ENCODE data around the gene COL6A2. TPM values are rescaled to one million over a fixed set of nuclear protein-coding genes. Genes with fewer than 3 reads are reported as not detected.

COL6A2 gene
- total RNA-seq (2013), result 0.31 TPM
- polyA plus RNA-seq (under 1 TPM in 1 of 3 donors, not detected in 2; 0.01 TPM), polyA minus RNA-seq (not detected in 2 replicates), total RNA-seq (0 to 0.86 (median 0.05) reads per million in 11 experiments)

- H3K4me3 Mint-ChIP-seq, result peak within 1 kb of the TSS in 1 of 2 donors; percentile 70
- WGBS (ENCODE audit: insufficient coverage), result 9% methylated on average over 68 of the region's 83 CpGs
- peak in 1 of 3 donors; percentile 1 for DNase-seq
- no peaks in the 10 kb centered on the region for H3K79me2 ChIP-seq (ENCODE audit: insufficient read depth, low read length)
- H3K4me3 ChIP-seq (replicated peaks in 1 of 3; ENCODE audit: low read depth in 2 of 3, low read length in 3 of 3), result peak within 1 kb of the TSS in 1 of 3 experiments; percentile 34
- H3K4me1 Mint-ChIP-seq, result no peaks in the 10 kb centered on the region
- H3K27me3 ChIP-seq (ENCODE audit: control insufficient read depth in 2 of 2, insufficient read depth in 2 of 2, low read length in 2 of 2), result peaks cover 11 to 45% of the 10 kb centered on the region in 2 donors
- peak within 1 kb of the TSS; percentile 13 for H2AFZ ChIP-seq (ENCODE audit: insufficient read depth, low read depth, low read length, poor library complexity, severe bottlenecking)
- no peak within 1 kb of the TSS for H3K27ac ChIP-seq (ENCODE audit: low read depth in 1 of 2, low read length in 2 of 2)
- H3K4me1 ChIP-seq (ENCODE audit: control insufficient read depth in 1 of 2, insufficient read depth in 2 of 2, low read length in 2 of 2), result no peaks in the 10 kb centered on the region
- H3K4me2 ChIP-seq (replicated peaks; ENCODE audit: extremely low read depth, low read length, poor library complexity, severe bottlenecking), result peak within 1 kb of the TSS; percentile 42
- peaks cover 3 to 23% (median 15%) of the 10 kb centered on the region in 7 donors for H3K9me3 Mint-ChIP-seq
- H3K9ac ChIP-seq (ENCODE audit: insufficient read depth, low read length, poor library complexity, severe bottlenecking), result no peak within 1 kb of the TSS
- no peak for TF ChIP-seq CTCF (IDR thresholded peaks at IDR 0.05)
- intact Hi-C loops (cut with micrococcal nuclease), result no loop called here
- H3K36me3 Mint-ChIP-seq, result no peaks in the 10 kb centered on the region
- peaks cover 40 to 56% (median 49%) of the 10 kb centered on the region in 3 donors for H3K27me3 Mint-ChIP-seq (ENCODE audit: low read depth in 3 of 3)
- no peaks in the 10 kb centered on the region for H3K36me3 ChIP-seq (replicated peaks in 1 of 2; ENCODE audit: control insufficient read depth in 1 of 2, insufficient read depth in 2 of 2, low read length in 2 of 2)
- H3K27ac Mint-ChIP-seq, result no peak within 1 kb of the TSS
- H3K9me3 ChIP-seq (replicated peaks in 1 of 2; ENCODE audit: control insufficient read depth in 1 of 2, insufficient read depth in 1 of 2, low read length in 2 of 2), result peaks cover 0 to 8% of the 10 kb centered on the region in 2 donors
- no peaks in the 10 kb centered on the region for H4K20me1 ChIP-seq (ENCODE audit: insufficient read depth, low read length)
Measured at GRCh38 chr21:46097336-46098293, at the start of gene COL6A2. TSS of gene COL6A2 (plus strand) at chr21:46098112.

DNA sequence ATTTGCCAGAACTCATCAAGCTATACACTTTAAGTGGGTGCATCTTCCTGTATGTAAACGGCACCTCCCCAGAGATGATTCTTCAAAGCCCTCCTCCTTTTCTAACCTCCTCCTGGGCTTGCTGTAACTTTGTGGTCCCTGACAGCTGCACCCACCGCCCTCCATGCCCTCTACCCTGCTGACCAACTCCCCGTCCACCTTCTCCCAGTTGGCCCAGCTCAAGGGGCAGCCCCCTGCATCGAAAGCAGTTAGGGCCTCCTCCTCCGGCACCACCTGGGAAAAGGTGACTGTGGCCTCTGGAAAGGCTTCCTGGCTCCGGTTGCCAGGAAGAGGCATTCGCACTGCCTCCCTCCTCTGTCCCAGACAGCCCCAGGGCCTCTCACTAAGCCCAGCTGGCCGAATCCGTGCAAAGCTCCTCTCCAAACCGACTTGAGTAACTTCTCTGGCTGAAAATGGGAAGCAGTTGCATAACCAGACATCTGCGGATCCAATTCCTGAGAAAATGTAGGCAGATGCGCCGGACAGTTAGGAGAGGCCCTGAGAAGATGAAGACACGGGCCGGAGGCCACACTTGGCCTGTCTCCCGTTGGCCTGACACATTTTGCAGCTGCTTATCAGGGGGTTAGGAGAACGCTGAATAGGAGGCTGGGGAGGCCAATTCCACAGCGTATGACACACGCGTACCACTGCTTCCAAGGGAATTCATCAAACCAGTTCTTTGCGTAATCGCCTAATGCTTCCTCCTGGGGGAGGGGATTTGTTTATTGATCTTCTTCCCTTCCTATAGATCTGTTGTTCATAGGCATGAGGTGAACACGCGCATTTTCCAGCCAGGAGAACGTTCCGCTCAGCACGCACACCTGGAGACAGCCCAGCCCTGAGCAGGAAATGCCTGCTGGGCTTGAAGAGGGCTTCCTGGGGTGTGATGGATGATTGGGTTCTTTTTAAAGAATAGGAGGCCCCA is 48.7 kb upstream of the COL6A2 start:
- H3K4me1 Mint-ChIP-seq, result no peaks in the 10 kb centered on the region
- H3K79me2 ChIP-seq (ENCODE audit: insufficient read depth, low read length), result no peaks in the 10 kb centered on the region
- H3K27ac Mint-ChIP-seq, result no peak overlapping the region
- no peak for DNase-seq
- no peak overlapping the region for H3K4me3 Mint-ChIP-seq
- H3K4me2 ChIP-seq (replicated peaks; ENCODE audit: extremely low read depth, low read length, poor library complexity, severe bottlenecking), result no peak overlapping the region
- H3K9me3 ChIP-seq (replicated peaks in 1 of 2; ENCODE audit: control insufficient read depth in 1 of 2, insufficient read depth in 1 of 2, low read length in 2 of 2), result peaks cover 12 to 16% of the 10 kb centered on the region in 2 donors
- no peak overlapping the region for H3K27ac ChIP-seq (ENCODE audit: low read depth in 1 of 2, low read length in 2 of 2)
- H3K36me3 Mint-ChIP-seq, result no peaks in the 10 kb centered on the region
- peaks cover 0 to 17% (median 5%) of the 10 kb centered on the region in 7 donors for H3K9me3 Mint-ChIP-seq
- no peaks in the 10 kb centered on the region for H3K36me3 ChIP-seq (replicated peaks in 1 of 2; ENCODE audit: control insufficient read depth in 1 of 2, insufficient read depth in 2 of 2, low read length in 2 of 2)
- no peaks in the 10 kb centered on the region for H3K4me1 ChIP-seq (ENCODE audit: control insufficient read depth in 1 of 2, insufficient read depth in 2 of 2, low read length in 2 of 2)
- no peaks in the 10 kb centered on the region for H3K27me3 ChIP-seq (ENCODE audit: control insufficient read depth in 2 of 2, insufficient read depth in 2 of 2, low read length in 2 of 2)
- H3K9ac ChIP-seq (ENCODE audit: insufficient read depth, low read length, poor library complexity, severe bottlenecking), result no peak overlapping the region
- no peak for TF ChIP-seq CTCF (IDR thresholded peaks at IDR 0.05)
- WGBS (ENCODE audit: insufficient coverage), result 90% methylated on average over 21 of the region's 27 CpGs
- H4K20me1 ChIP-seq (ENCODE audit: insufficient read depth, low read length), result no peaks in the 10 kb centered on the region
- intact Hi-C loops (cut with micrococcal nuclease), result no loop called here
- H2AFZ ChIP-seq (ENCODE audit: insufficient read depth, low read depth, low read length, poor library complexity, severe bottlenecking), result no peak overlapping the region
- H3K4me3 ChIP-seq (replicated peaks in 1 of 3; ENCODE audit: low read depth in 2 of 3, low read length in 3 of 3), result no peak overlapping the region
- H3K27me3 Mint-ChIP-seq (ENCODE audit: low read depth in 3 of 3), result peaks cover 0 to 2% (median 0%) of the 10 kb centered on the region in 3 donors

All from CD14-positive monocyte (primary cell).